SK-N-SH (cell line): ENCODE results near the gene LENG1.

ENCODE experiments used
- CTCF ChIP-seq: fragments of 200-600 bp; sonication (generic); IDR thresholded peaks from 2 replicates; pipeline ENCODE4 v1.6.1; 2017; ENCODE audit warnings: antibody characterized with exemption, mild to moderate bottlenecking, moderate library complexity
- FOXJ3 ChIP-seq: sonication (generic); formaldehyde crosslinking; IDR thresholded peaks from 2 replicates; pipeline ENCODE4 v1.5.1; 2020; ENCODE audit warnings: mild to moderate bottlenecking, missing genetic modification reagents
- POLR2AphosphoS5 ChIP-seq: IDR thresholded peaks from 2 replicates; pipeline ENCODE4 v1.6.1; 2012; ENCODE audit warnings: low read depth, low read length
- TCF12 ChIP-seq: IDR thresholded peaks from 2 replicates; pipeline ENCODE4 v1.4.0; 2012
- YY1 ChIP-seq: IDR thresholded peaks from 2 replicates; pipeline ENCODE4 v1.4.0; 2012; ENCODE audit warnings: low read depth, mild to moderate bottlenecking

- TF ChIP-seq POLR2AphosphoS5 (no peak), FOXJ3 (CRISPR knock-in tag) (no peak), CTCF (no peak), YY1 (no peak), TCF12 (no peak)
Observed at GRCh38 chr19:54186351-54186750, 26.8 kb upstream of the LENG1 start.
